H1 (cell line): ENCODE results near the gene SELPLG. TPM values are rescaled to one million over a fixed set of nuclear protein-coding genes. Genes with fewer than 3 reads are reported as not detected.
A peak's percentile ranks its signal among the peaks of the same experiment; 100 is the strongest.

ENCODE experiments used
- CTCF ChIA-PET: fragments of 300-600 bp; sonication (Branson Sonifier 250); formaldehyde crosslinking; loops from one replicate; lab custom pipeline; 2021; ENCODE audit not compliant: partially characterized antibody; lab: Charles Lee
- POLR2A ChIA-PET: fragments of 300-600 bp; sonication (Branson Sonifier 250); formaldehyde crosslinking; loops from one replicate; lab custom pipeline; 2021; ENCODE audit warnings: inconsistent platforms; ENCODE audit not compliant: partially characterized antibody; lab: Charles Lee
- DNase-seq, 2 experiments: peaks; one replicate each; pipeline versions ENCODE4 v3.0.0 to v3.0.0-alpha.2; 2010 to 2022; ENCODE audit warnings: low spot score in 2 of 2, low read depth in 1 of 2, mixed read lengths in 1 of 2
- FAIRE-seq: peaks from 2 replicates; lab custom pipeline; 2011; peaks lifted over from hg19 to GRCh38; lab: Jason Lieb, UNC
- H2AFZ ChIP-seq: 2 replicates; pipeline ENCODE4 v1.8.1; 2012; ENCODE audit warnings: low read length, inconsistent platforms
- H2AK5ac ChIP-seq: 2 replicates; pipeline ENCODE4 v1.6.1; 2013; ENCODE audit warnings: low read depth, low read length
- H2BK120ac ChIP-seq: replicated peaks from 2 replicates; pipeline ENCODE3; 2013; ENCODE audit warnings: low read depth, low read length, inconsistent platforms
- H2BK12ac ChIP-seq: 2 replicates; pipeline ENCODE4 v1.6.1; 2013; ENCODE audit warnings: low read depth, low read length
- H2BK15ac ChIP-seq: 2 replicates; pipeline ENCODE4 v1.6.1; 2013; ENCODE audit warnings: low read length
- H2BK20ac ChIP-seq: 2 replicates; pipeline ENCODE4 v1.6.1; 2013; ENCODE audit warnings: low read length
- H2BK5ac ChIP-seq: 2 replicates; pipeline ENCODE4 v1.6.1; 2013; ENCODE audit warnings: low read depth, low read length
- H3K14ac ChIP-seq: 2 replicates; pipeline ENCODE4 v1.6.1; 2013; ENCODE audit warnings: inconsistent platforms; ENCODE audit not compliant: insufficient read length
- H3K18ac ChIP-seq: 2 replicates; pipeline ENCODE4 v1.6.1; 2013; ENCODE audit warnings: low read length; ENCODE audit errors: extremely low read depth
- H3K23ac ChIP-seq: 2 replicates; pipeline ENCODE4 v1.6.1; 2013; ENCODE audit warnings: inconsistent platforms; ENCODE audit not compliant: insufficient read length
- H3K23me2 ChIP-seq: 2 replicates; pipeline ENCODE4 v1.6.1; 2013; ENCODE audit warnings: low read depth, low read length
- H3K27ac ChIP-seq: 2 replicates; pipeline ENCODE4 v1.6.1; 2011; ENCODE audit warnings: low read depth, low read length, inconsistent platforms
- H3K27me3 ChIP-seq, 4 experiments: replicated peaks in 1 of 4; 1 replicate in 1 of 4; 2 replicates in 3 of 4; pipeline versions ENCODE4 v1.6.1 to v1.8.1; 2011 to 2013; ENCODE audit warnings: low read length in 3 of 4, mild to moderate bottlenecking in 3 of 4, inconsistent platforms in 2 of 4, mixed read lengths in 2 of 4, moderate library complexity in 1 of 4; ENCODE audit not compliant: control insufficient read depth in 3 of 4, insufficient read depth in 3 of 4; ENCODE audit errors: extremely low read depth in 1 of 4
- H3K36me3 ChIP-seq, 4 experiments: 2 replicates each; pipeline versions ENCODE4 v1.6.1 to v1.8.1; 2011 to 2013; ENCODE audit warnings: mild to moderate bottlenecking in 4 of 4, low read length in 3 of 4, moderate library complexity in 2 of 4, control low read depth in 1 of 4, inconsistent platforms in 1 of 4; ENCODE audit not compliant: insufficient read depth in 4 of 4, control insufficient read depth in 2 of 4
- H3K4ac ChIP-seq: replicated peaks from 2 replicates; pipeline ENCODE3; 2013; ENCODE audit warnings: low read length, low read depth, mixed read lengths, inconsistent platforms; ENCODE audit not compliant: insufficient read length
- H3K4me1 ChIP-seq, 4 experiments: replicated peaks in 1 of 4; 1 replicate in 1 of 4; 2 replicates in 3 of 4; pipeline versions ENCODE4 v1.6.1 to v1.8.1; 2011 to 2013; ENCODE audit warnings: low read length in 3 of 4, inconsistent platforms in 2 of 4, mixed read lengths in 1 of 4; ENCODE audit not compliant: insufficient read depth in 4 of 4, control insufficient read depth in 3 of 4
- H3K4me2 ChIP-seq, 2 experiments: 2 replicates each; pipeline versions ENCODE4 v1.6.1 to v1.8.1; 2011 to 2013; ENCODE audit warnings: low read depth in 2 of 2, low read length in 2 of 2, control low read depth in 1 of 2, inconsistent platforms in 1 of 2, mild to moderate bottlenecking in 1 of 2; ENCODE audit not compliant: insufficient read depth in 1 of 2
- H3K4me3 ChIP-seq, 4 experiments: fragments of 200-600, 300-600 bp in 1 of 4; sonication (generic), shearing (Covaris generic), sonication (Bioruptor Twin) in 1 of 4; 2 replicates each; pipeline versions ENCODE4 v1.5.1 to v1.8.1; 2011 to 2016; ENCODE audit warnings: low read length in 4 of 4, low read depth in 3 of 4, control low read depth in 2 of 4, inconsistent platforms in 2 of 4, mild to moderate bottlenecking in 2 of 4, mixed read lengths in 1 of 4, moderate library complexity in 1 of 4; ENCODE audit not compliant: insufficient read depth in 2 of 4; ENCODE audit errors: extremely low read depth in 1 of 4
- H3K56ac ChIP-seq: replicated peaks from 2 replicates; pipeline ENCODE3; 2013; ENCODE audit warnings: low read depth, mild to moderate bottlenecking, mixed read lengths, low read length, inconsistent platforms; ENCODE audit not compliant: insufficient read length
- H3K79me1 ChIP-seq: 2 replicates; pipeline ENCODE4 v1.6.1; 2013; ENCODE audit warnings: low read depth, low read length, control low read depth
- H3K79me2 ChIP-seq, 2 experiments: 2 replicates each; pipeline versions ENCODE4 v1.6.1 to v1.8.1; 2012 to 2013; ENCODE audit warnings: low read length in 2 of 2, mild to moderate bottlenecking in 2 of 2, inconsistent platforms in 1 of 2; ENCODE audit not compliant: insufficient read depth in 2 of 2, control insufficient read depth in 1 of 2
- H3K9ac ChIP-seq, 4 experiments: replicated peaks in 1 of 4; 1 replicate in 1 of 4; 2 replicates in 3 of 4; pipeline versions ENCODE4 v1.6.1 to v1.8.1; 2011 to 2013; ENCODE audit warnings: low read depth in 3 of 4, low read length in 3 of 4, control low read depth in 2 of 4, mild to moderate bottlenecking in 2 of 4, moderate library complexity in 2 of 4, inconsistent platforms in 1 of 4; ENCODE audit errors: extremely low read depth in 1 of 4
- H3K9me3 ChIP-seq, 2 experiments: 2 replicates each; pipeline versions ENCODE4 v1.6.1 to v1.8.1; 2012 to 2013; ENCODE audit warnings: mild to moderate bottlenecking in 2 of 2, moderate library complexity in 2 of 2, control low read depth in 1 of 2, inconsistent platforms in 1 of 2, low read depth in 1 of 2, low read length in 1 of 2, mixed read lengths in 1 of 2; ENCODE audit not compliant: insufficient read depth in 2 of 2
- H4K20me1 ChIP-seq, 2 experiments: replicated peaks in 1 of 2; 2 replicates each; pipeline versions ENCODE3 to v1.8.1; 2011 to 2013; ENCODE audit warnings: inconsistent platforms in 2 of 2, low read length in 2 of 2, mild to moderate bottlenecking in 1 of 2; ENCODE audit not compliant: insufficient read depth in 2 of 2, control insufficient read depth in 1 of 2
- H4K5ac ChIP-seq: 2 replicates; pipeline ENCODE4 v1.6.1; 2013; ENCODE audit warnings: low read length, low read depth, mixed read lengths, inconsistent platforms; ENCODE audit not compliant: insufficient read length
- H4K8ac ChIP-seq: 2 replicates; pipeline ENCODE4 v1.8.0; 2013; ENCODE audit warnings: mild to moderate bottlenecking, moderate library complexity, low read length, inconsistent platforms; ENCODE audit not compliant: insufficient read depth; ENCODE audit errors: extremely low read depth
- H4K91ac ChIP-seq: replicated peaks from 2 replicates; pipeline ENCODE3; 2013; ENCODE audit warnings: low read length, mixed read lengths, inconsistent platforms; ENCODE audit not compliant: insufficient read length
- CHD2 ChIP-seq: IDR thresholded peaks from 2 replicates; pipeline ENCODE4 v1.6.1; 2012; ENCODE audit warnings: low read length, improper control_type of control experiment
- SIN3A ChIP-seq, 2 experiments: IDR thresholded peaks in 1 of 2; conservative IDR thresholded peaks in 1 of 2; 2 replicates each; pipeline ENCODE4 v1.6.1; 2011 to 2012; ENCODE audit warnings: low read length in 2 of 2, improper control_type of control experiment in 1 of 2, low read depth in 1 of 2, mild to moderate bottlenecking in 1 of 2
- SRF ChIP-seq: IDR thresholded peaks from 2 replicates; pipeline ENCODE4 v1.6.1; 2011; ENCODE audit warnings: mild to moderate bottlenecking, low read depth, low read length, moderate library complexity
- YY1 ChIP-seq: IDR thresholded peaks from 2 replicates; pipeline ENCODE4 v1.6.1; 2011; ENCODE audit warnings: low read depth, mild to moderate bottlenecking, low read length
- WGBS, 2 experiments: shearing (Covaris generic) in 1 of 2; methylation state at CpG; one replicate each; pipeline versions ENCODE4 v1.1.6 to v1.1.7; 2013 to 2015; ENCODE audit warnings: low lambda C conversion rate in 2 of 2, mixed read lengths in 2 of 2, inconsistent platforms in 1 of 2, low coverage in 1 of 2, missing lambda C conversion rate in 1 of 2; ENCODE audit not compliant: insufficient replicate concordance in 2 of 2, insufficient coverage in 1 of 2, insufficient read length in 1 of 2; ENCODE audit errors: extremely low coverage in 1 of 2, missing lambda C conversion rate in 1 of 2; 5-methylcytosine and 5-hydroxymethylcytosine counted together
- polyA plus RNA-seq, 7 experiments: library from polyadenylated mRNA; depleted of rRNA in 3 of 7; stranded (reverse) in 5 of 7; unstranded in 2 of 7; fragments of >200 nt in 5 of 7; fragments of 200-250 nt in 2 of 7; gene quantifications; 1 replicate in 5 of 7; 2 replicates in 1 of 7; 4 replicates in 1 of 7; pipeline versions ENCODE4 v1.2.1 to v1.2.3, GENCODE V29; 2011 to 2013; ENCODE audit warnings: missing spikeins in 2 of 7, mixed read lengths in 2 of 7
- total RNA-seq: library from RNA; stranded (reverse); fragmentation: NEBNext Ultra II Directional; extraction: Animal tissue kit (Norgen Biotek cat#: 25700); gene quantifications from 2 replicates; pipeline ENCODE4 v1.2.1, GENCODE V29; 2021

Gene SELPLG
- total and polyA plus RNA-seq, 2 of the 8 experiments (the other 6 are each of a cell fraction or from before 2014, with no cell fraction given), result 0.18 TPM; not detected in 1

DNA sequence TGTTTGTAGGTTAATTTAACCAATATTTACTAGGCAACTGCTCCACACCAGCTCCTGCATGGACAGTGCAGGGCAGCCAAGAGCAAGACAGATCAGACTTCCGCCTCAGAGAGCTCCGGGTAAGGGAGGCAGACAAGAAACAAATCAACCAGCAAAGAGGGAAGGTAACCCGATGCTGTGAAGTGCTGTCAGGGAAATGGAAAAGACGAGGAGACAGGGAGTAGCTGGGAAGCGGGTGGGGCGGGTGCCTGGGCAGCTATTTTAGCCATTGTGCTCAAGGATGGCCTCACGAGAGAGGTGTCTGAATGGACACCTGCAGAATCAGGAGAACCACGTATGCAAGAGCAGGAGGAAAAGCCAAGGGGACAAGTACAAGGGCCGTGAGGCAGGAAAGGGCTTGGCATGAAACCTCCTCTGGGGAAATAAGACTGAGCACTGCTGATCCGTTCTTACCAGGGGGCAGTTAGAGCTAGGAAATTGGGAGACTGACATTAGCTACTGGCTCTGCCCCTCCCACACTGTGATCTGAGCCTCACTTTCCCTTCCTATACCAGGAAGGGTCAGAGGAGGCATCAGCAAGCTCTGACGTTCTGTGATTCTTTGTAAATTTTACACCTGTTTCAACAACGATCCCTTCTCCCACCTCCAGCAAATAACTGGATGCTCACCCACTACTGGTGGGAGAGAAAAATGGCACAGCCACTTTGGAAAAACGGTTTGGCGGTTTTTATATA is 29.3 kb downstream of the SELPLG start:
- Histone ChIP-seq H3K23me2 (peaks cover 9% of the 10 kb centered on the region; the same call in 1 of the 2 replicates), H3K36me3 (no peaks in the 10 kb centered on the region), H3K56ac (no peak overlapping the region), H2BK20ac (no peak overlapping the region), H3K18ac (no peak overlapping the region), H3K4me2 (no peak overlapping the region; a peak in 1 of 4 replicates), H3K79me1 (no peaks in the 10 kb centered on the region), H2BK120ac (no peak overlapping the region), H3K9ac (no peak overlapping the region), H2AK5ac (0 out of 2 replicates have a peak overlapping the region, but pooled peaks have one; percentile 28), H4K20me1 (no peaks in the 10 kb centered on the region), H2BK5ac (no peak overlapping the region), H3K23ac (no peak overlapping the region), H2BK12ac (no peak overlapping the region), H3K9me3 (no peaks in the 10 kb centered on the region), H4K91ac (no peak overlapping the region), H4K8ac (no peak overlapping the region), H3K14ac (no peak overlapping the region), H2BK15ac (no peak overlapping the region), H3K4me3 (no peak overlapping the region), H4K5ac (no peak overlapping the region), H3K4ac (no peak overlapping the region), H2AFZ (peak overlapping the region; percentile 66; the same call in 1 of the 2 replicates), H3K4me1 (peaks cover 0 to 3% (median 0%) of the 10 kb centered on the region in 4 experiments; a peak in 2 of 7 replicates), H3K27ac (no peak overlapping the region), H3K79me2 (no peaks in the 10 kb centered on the region), H3K27me3 (no peaks in the 10 kb centered on the region)
- WGBS, 2 experiments, result 65% methylated on average over 14 of the region's 14 CpGs; no CpG with 5 or more reads in 1 of the 2 experiments
- CTCF ChIA-PET, result interaction anchor here (0.6 to 22.5 kb wide), 9 partner anchors 11 to 305 kb away, joined by 3 to 523 read pairs (median 4); partner anchors contain the start of genes ISCU and SART3
- POLR2A ChIA-PET, result interaction anchor here (0.6 to 1.6 kb wide), 5 partner anchors 9 to 38 kb away, joined by 3 to 8 read pairs (median 5); no protein-coding TSS in a partner anchor
- DNase-seq (no peak), FAIRE-seq (no peak)
- TF ChIP-seq SRF (no peak), YY1 (no peak), CHD2 (no peak), SIN3A (conservative IDR thresholded peaks at IDR 0.05 in 1 of 2, IDR thresholded peaks at IDR 0.05 in 1 of 2; ENCODE audit: low read depth in 1 of 2, low read length in 2 of 2) (no peak)
